Gastroesophageal sphincter (tissue), 3 donors: Measurements from ENCODE around the gene BHMT.

Experiments
- EP300 ChIP-seq: sonication (generic); formaldehyde crosslinking; IDR thresholded peaks from one replicate; pipeline ENCODE4 v1.6.1; 2017; ENCODE audit warnings: antibody characterized with exemption, mild to moderate bottlenecking
- POLR2A ChIP-seq, 2 donors: fragments of 450-650 bp; IDR thresholded peaks; one replicate each; pipeline ENCODE4 v1.6.1; 2017; ENCODE audit warnings: antibody characterized with exemption in 2 of 2, mild to moderate bottlenecking in 2 of 2, moderate library complexity in 1 of 2
- POLR2AphosphoS5 ChIP-seq: sonication (generic); formaldehyde crosslinking; IDR thresholded peaks from one replicate; pipeline ENCODE4 v1.6.1; 2017; ENCODE audit warnings: antibody characterized with exemption
- TF ChIP-seq, protein P1 (sequence below), 4 experiments: fragments of 200-600 bp in 2 of 4; fragments of 450-650 bp in 2 of 4; sonication (generic) in 1 of 4; IDR thresholded peaks; one replicate each; pipeline ENCODE4 v1.5.1; 2017 to 2019; ENCODE audit warnings: antibody characterized with exemption in 4 of 4, mild to moderate bottlenecking in 2 of 4, moderate library complexity in 2 of 4

DNA sequence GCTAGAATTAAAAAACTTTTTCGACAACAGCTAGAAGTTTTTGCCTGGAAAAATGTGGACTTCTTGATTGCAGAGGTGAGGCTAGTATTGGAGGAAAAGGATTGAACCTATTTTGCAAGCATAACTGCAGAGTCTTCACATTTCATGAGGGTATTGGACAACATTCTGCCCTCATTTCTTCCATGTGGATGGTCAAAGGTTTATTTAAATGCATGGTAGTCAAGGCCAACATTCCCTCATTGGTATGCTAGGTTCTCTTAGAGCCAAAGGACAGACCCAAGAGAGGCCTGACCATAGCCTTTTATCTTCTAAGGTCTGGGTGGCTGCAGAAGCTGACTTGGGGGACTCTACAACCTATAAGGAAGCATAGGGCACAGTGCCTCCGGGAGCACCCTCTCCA lies 30.8 kb upstream of the BHMT start:
- TF ChIP-seq POLR2AphosphoS5 = no peak
- TF ChIP-seq, protein P1, sequence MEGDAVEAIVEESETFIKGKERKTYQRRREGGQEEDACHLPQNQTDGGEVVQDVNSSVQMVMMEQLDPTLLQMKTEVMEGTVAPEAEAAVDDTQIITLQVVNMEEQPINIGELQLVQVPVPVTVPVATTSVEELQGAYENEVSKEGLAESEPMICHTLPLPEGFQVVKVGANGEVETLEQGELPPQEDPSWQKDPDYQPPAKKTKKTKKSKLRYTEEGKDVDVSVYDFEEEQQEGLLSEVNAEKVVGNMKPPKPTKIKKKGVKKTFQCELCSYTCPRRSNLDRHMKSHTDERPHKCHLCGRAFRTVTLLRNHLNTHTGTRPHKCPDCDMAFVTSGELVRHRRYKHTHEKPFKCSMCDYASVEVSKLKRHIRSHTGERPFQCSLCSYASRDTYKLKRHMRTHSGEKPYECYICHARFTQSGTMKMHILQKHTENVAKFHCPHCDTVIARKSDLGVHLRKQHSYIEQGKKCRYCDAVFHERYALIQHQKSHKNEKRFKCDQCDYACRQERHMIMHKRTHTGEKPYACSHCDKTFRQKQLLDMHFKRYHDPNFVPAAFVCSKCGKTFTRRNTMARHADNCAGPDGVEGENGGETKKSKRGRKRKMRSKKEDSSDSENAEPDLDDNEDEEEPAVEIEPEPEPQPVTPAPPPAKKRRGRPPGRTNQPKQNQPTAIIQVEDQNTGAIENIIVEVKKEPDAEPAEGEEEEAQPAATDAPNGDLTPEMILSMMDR (IDR thresholded peaks at IDR 0.05) = no peak
- no peak for TF ChIP-seq EP300
- no peak for TF ChIP-seq POLR2A (IDR thresholded peaks at IDR 0.05)
